Measurements from ENCODE around the gene GLRX3.

Gene GLRX3

GRCh38 chr10:130137659-130138478 lies 1.7 kb downstream of the GLRX3 start:
- DNase-seq: no peak

- no peak for DNase-seq
These were observed 2.3 kb downstream of the GLRX3 start for GRCh38 chr10:130138479-130138866.

DNA sequence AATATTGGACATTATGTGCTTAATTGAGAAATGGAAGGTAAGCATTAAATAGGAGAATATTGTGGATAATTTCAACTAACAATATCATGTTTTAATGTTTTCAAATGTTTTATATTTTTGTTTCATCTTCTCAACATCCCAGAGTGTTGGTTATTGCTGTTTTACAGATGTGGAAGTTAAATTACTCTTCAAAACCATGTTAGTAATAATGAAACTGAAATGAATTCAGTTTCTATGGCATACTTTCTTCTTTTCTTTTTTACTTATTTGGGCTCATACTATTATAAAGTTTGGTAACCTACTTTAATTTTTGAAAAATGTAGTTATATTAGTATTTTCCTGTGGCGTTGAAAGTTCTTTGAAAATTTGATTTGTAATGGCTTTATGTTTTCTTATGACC lies 4.2 kb downstream of the GLRX3 start:
- DNase-seq: no peak

- DNase-seq: no peak
These were observed 4.8 kb downstream of the GLRX3 start for GRCh38 chr10:130141038-130141437.

DNA sequence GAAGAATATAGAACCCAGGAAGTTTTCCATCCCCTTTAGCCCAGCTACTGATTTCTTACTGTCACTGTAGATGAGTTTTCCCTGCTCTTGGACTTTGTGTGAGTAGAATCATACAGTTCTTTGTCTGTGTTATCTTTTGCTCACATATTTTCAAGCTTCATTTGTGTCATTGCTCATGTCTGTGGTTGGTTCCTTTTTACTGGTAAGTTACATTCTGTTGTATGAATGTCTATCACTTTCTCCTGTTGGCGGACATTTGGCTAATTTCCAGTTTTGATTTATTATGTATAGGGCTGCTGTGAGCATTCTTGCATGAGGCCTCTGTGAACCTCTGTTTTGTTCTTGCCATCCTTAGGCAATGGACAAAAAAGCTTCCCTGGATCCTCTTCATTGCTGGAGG lies 5.3 kb downstream of the GLRX3 start:
- DNase-seq: no peak

- no peak for DNase-seq
These were observed 5.7 kb downstream of the GLRX3 start for GRCh38 chr10:130141878-130142277.

- DNase-seq: no peak
These were observed 9.9 kb downstream of the GLRX3 start for GRCh38 chr10:130146042-130146441.

DNA sequence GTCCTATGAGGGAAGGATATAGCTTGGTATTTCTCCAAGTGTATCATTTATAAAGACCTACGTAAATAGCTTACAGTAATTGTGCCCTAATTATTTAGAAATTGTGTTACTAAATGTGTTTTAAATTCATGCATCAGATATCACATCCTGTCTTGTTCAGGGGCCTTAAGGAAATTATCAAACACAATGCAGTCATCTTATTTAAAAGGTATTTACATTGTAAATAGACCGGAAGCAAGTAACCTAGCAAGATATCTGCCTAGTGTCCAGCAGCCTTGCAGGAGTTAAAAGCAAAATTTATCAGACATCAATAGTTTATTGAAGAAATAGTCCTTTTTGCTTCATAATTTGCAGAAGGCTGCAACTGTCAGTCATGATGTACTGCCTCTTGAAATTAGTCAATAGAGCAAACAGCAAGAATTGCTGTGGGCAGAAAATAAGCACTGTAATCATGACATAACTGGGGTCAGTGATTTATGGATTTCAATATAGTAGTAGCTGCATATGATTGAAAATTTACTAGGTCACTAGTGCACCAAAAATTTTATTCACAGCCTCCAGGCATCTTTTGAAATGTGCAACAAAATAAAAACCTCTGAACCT lies 23.1 kb downstream of the GLRX3 start:
- no peak for DNase-seq

DNA sequence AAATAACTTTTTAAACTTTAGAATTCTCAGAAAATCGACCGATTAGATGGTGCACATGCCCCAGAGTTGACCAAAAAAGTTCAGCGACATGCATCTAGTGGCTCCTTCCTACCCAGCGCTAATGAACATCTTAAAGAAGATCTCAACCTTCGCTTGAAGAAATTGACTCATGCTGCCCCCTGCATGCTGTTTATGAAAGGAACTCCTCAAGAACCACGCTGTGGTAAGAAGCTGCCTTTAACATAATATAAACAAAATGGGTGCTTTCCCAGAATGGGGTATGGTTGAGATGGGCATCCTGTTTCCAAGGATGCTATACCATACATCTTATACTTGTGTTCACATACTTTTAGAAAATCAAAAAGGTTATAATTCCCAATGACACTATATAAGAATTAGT lies 24.6 kb downstream of the GLRX3 start:
- DNase-seq: no peak

GRCh38 chr10:130161331-130161730 lies 25.1 kb downstream of the GLRX3 start:
- no peak for DNase-seq

GRCh38 chr10:130167193-130167592 lies 31.0 kb downstream of the GLRX3 start:
- DNase-seq: no peak

DNA sequence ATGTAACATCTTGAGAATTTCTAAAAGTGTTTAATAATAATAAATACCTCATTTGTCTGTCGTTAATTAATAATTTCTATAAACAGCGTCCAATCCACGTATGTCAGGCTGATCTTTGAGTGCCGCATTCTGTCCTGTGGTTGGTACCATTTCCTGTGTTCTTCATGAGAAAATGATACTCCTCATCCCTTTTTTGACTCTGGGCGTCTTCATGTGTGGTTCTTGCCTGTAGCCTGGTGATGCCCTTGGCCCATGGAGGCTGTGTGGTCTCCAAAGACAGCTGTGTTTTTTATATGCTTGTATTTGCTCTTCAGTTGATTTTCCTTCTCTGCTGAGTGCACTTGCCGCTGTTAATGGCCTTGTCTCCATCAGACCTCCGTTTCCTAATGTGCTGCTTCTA lies 31.5 kb downstream of the GLRX3 start:
- DNase-seq: no peak

DNA sequence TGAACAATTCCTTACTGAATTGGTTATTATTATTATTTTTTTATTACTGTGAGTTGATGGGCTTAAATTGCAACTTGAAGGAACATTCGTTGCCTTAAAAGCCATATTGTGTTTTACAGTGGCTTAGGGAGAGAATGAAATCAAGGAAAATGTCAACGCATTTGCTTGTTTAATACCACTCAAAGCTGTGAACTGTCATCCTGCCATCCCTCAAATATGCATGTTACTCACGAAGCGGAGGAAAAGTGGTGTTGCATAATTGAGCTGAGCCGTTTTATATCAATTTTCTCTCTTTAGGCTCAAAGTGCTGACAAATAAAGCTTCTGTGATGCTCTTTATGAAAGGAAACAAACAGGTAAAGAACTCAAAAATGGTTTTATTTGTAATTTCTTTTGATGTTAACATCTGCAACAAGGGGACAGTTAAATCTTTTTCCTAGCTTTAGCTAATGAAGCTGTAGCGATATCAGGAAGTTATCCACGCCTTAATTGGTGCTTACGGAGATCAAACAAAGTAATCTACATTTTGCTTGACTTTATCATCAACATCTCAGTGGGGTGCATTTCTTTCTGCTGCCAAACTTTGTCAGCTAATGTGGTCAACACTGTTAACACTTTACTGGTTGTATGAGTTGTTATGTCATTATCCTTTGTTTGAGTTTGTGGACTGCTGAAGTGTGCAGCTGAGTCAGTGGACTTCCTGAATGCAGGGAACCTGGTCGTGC lies 33.1 kb downstream of the GLRX3 start:
- DNase-seq: no peak

GRCh38 chr10:130171196-130171595 lies 35.0 kb downstream of the GLRX3 start:
- no peak for DNase-seq

GRCh38 chr10:130174328-130174727 lies 38.1 kb downstream of the GLRX3 start:
- no peak for DNase-seq

GRCh38 chr10:130175074-130175473 lies 38.9 kb downstream of the GLRX3 start:
- DNase-seq: no peak

DNA sequence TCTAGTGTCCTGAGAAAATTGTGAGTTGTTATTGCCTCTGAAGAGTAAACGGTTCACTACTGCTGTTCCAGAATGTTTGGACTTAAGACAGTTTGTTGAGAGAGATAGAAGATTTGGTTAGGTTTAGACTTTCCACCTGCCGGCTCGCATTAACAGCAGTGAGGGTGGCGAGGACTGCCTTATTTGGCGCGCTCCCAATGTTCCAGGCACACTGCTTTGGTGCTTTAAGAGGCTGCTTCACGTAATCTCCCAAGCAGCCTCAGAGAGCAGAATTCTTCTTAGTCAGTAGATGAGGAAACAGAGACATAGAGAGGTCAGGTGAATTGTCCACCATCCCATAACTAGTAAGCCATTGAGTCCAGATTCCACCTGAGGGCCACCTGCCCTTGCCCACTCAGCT lies 41.1 kb downstream of the GLRX3 start:
- DNase-seq: no peak

- no peak for DNase-seq
These were observed 43.4 kb downstream of the GLRX3 start for GRCh38 chr10:130179640-130180039.

DNA sequence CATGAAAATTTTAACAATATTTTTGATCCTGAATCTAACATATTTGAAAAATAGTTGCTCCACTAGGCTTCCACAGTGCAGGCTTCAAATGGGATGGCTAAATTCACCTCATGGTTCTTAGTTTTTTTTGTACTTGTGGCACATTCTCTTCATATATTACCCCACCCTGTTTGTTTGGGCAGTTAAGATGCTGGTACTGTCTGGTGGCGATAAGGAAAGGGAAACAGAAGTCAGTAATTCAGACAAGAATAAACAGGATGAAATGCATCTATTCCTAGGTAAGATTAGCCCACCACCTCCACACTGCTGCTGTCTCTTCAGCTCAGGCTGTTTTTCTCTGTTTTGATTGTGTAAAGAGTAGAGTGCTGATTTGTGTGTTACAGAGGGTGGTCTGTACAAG lies 44.2 kb downstream of the GLRX3 start:
- no peak for DNase-seq

GRCh38 chr10:130181858-130182257 lies 45.7 kb downstream of the GLRX3 start:
- DNase-seq: no peak

DNA sequence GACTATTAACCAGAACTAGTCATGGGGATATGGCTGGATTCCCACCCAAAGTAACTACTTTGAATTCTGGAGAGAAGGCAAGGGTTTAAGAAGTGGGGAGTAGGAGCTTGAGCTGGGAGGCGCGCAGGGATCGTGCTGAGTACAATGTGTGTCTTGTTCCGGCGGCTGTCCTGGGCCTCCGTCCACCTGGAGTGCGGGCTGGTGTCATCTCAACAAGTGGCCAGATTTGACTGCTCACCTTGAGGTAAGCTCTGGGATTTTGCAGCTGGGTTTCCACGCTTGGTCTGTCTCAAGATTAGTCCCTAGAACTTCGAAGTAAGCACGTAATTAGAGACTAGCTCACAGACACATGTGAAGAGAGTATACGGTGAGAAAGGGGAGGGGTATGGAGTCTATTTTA lies 49.4 kb downstream of the GLRX3 start:
- no peak for DNase-seq

DNA sequence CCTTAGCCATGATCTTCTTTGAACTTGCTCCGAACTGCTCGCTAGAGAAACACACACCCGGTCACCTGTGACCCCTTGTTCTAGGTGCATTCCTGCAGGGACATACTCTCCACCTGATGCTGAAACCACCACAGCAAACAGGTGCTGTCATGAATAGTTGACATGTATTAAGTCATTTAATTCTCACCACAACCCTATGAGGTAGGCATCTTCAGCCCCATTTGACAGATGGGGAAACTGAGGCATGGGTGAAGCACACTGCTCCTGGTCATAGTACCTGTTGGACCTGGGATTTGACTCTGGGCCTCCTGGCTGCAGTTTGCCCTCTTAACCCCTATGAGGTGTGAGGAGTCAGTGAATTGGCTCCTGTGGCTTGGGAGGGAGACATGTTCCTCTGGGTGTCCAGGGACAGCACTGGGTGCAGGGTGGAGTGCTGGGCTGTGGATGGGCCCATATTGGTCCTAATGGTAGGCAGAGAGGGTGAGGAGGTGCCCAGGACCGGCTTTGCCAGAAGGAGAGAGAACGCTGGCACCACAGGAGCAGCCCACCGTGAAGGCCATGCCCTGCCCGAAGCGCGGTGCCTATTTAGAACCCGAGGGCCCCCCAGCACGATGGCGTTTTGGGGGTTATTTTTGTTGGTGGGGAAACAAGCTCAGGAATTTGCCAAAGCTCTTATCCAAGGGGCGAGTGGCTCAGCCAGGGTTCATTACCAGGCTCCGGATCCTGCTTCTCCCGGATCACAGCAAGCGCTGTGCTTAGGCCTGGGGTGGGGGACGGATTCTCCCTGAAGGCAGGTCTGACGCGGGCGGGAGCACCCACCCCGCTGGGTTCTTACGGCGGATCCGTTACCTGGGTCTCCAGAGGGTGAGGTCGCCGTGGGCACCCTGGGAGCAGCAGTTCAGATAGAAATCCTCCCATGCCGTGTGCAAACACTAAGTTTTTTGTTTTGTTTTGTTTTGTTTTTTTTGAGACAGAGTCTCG lies 52.3 kb downstream of the GLRX3 start:
- DNase-seq: no peak

GRCh38 chr10:130189608-130190054 lies 53.4 kb downstream of the GLRX3 start:
- DNase-seq: no peak
